AG04450 (cell line): Measurements from ENCODE around the gene INAFM2. TPM values are rescaled to one million over a fixed set of nuclear protein-coding genes. Genes with fewer than 3 reads are reported as not detected.
A peak's percentile ranks its signal among the peaks of the same experiment; 100 is the strongest.

Experiments used
- CTCF ChIA-PET: fragments of 300-600, 350-600 bp; formaldehyde crosslinking; extraction: SDS; loops from one replicate; lab custom pipeline; 2022; ENCODE audit warnings: antibody characterized with exemption, inconsistent platforms; lab: Charles Lee
- POLR2A ChIA-PET: fragments of 350-600 bp; formaldehyde crosslinking; extraction: SDS; loops from one replicate; lab custom pipeline; 2021; ENCODE audit warnings: antibody characterized with exemption, inconsistent platforms; lab: Yijun Ruan, JAX
- DNase-seq: peaks from one replicate; pipeline ENCODE4 v3.0.0-alpha.2; 2011; ENCODE audit warnings: low read depth, low spot score
- H3K27ac ChIP-seq: one replicate; pipeline ENCODE4 v1.5.1; 2012; ENCODE audit warnings: low read depth, low read length, control low read depth
- H3K27me3 ChIP-seq: one replicate; pipeline ENCODE4 v1.6.0; 2012; ENCODE audit warnings: low read length; ENCODE audit not compliant: control insufficient read depth, insufficient read depth
- H3K4me3 ChIP-seq: 2 replicates; pipeline ENCODE4 v1.5.1; 2011; ENCODE audit warnings: mild to moderate bottlenecking, low read depth, low read length, control low read depth
- H3K9me3 ChIP-seq: 2 replicates; pipeline ENCODE4 v1.5.1; 2012; ENCODE audit warnings: low read length; ENCODE audit not compliant: control insufficient read depth, insufficient read depth
- polyA plus RNA-seq: library from polyadenylated mRNA; depleted of rRNA; stranded (reverse); fragments of >200 nt; gene quantifications from 2 replicates; pipeline ENCODE4 v1.2.3, GENCODE V29; 2011
- TF ChIP-seq, protein P1 (sequence below): IDR thresholded peaks from 2 replicates; pipeline ENCODE4 v1.5.1; 2011; ENCODE audit warnings: low read depth, low read length, control low read depth, inconsistent platforms

INAFM2 gene
- polyA plus RNA-seq, 1 experiment = 11.4 TPM

DNA sequence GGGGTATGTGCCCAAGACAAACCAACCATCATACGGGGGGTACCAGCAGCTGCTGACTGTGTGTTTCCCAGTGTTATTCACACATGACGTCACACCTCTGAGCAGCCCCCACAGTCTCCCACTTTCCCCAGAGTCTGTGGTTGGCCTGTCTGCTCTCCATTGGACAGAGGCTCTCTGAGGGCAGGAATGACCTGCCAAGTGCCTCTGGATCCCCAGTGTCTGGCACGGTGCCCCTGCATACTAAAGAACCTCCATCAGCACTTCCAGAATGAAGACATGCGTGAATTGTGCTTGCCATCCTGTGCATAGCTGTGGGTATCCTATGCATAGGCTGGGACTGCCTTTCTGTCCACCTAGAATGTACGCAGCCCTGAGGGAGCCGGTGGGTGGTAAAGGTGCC, 20.7 kb downstream of the INAFM2 start:
- POLR2A ChIA-PET = interaction anchor here (0.9 to 1.9 kb wide), 5 partner anchors 13 to 61 kb away, joined by 3 to 5 read pairs (median 5); partner anchors contain the start of genes INAFM2 and IVD

DNA sequence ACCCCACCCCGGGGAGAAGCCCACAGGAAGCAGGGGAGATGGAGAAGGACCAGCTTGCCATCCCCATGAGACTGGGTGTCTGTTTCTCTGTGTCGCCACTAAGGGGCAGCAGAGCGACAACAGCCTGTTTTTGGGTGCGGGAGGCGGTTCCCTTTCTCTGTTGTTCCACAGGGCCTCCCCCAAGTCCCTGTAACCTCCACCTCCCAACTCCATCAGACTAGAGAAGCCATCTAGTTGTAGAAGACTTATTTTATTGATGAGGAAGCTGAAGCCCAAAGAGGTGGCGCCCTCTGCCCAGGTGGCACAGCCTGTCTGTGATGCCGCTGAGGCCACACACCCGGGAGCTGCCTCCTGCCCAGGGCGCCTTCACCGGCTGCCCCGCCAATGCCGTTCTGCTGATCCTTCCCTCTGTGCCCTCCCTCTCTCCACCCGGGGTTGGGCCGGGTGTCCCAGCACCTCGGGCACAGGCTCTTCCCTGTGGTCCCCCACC, 21.2 kb downstream of the INAFM2 start:
- no peak for DNase-seq
- Histone ChIP-seq H3K27me3 (no peaks in the 10 kb centered on the region), H3K9me3 (no peaks in the 10 kb centered on the region), H3K27ac (no peak overlapping the region), H3K4me3 (no peak overlapping the region)
- POLR2A ChIA-PET = interaction anchor here (1.6 to 1.9 kb wide), 3 partner anchors 14 to 61 kb away, joined by 5 read pairs; partner anchors contain the start of gene IVD
- CTCF ChIA-PET = interaction anchor here (0.6 to 2.5 kb wide), 26 partner anchors 10 to 158 kb away, joined by 3 to 19 read pairs (median 5); partner anchors contain the start of genes DISP2, IVD and KNSTRN
- TF ChIP-seq, protein P1, sequence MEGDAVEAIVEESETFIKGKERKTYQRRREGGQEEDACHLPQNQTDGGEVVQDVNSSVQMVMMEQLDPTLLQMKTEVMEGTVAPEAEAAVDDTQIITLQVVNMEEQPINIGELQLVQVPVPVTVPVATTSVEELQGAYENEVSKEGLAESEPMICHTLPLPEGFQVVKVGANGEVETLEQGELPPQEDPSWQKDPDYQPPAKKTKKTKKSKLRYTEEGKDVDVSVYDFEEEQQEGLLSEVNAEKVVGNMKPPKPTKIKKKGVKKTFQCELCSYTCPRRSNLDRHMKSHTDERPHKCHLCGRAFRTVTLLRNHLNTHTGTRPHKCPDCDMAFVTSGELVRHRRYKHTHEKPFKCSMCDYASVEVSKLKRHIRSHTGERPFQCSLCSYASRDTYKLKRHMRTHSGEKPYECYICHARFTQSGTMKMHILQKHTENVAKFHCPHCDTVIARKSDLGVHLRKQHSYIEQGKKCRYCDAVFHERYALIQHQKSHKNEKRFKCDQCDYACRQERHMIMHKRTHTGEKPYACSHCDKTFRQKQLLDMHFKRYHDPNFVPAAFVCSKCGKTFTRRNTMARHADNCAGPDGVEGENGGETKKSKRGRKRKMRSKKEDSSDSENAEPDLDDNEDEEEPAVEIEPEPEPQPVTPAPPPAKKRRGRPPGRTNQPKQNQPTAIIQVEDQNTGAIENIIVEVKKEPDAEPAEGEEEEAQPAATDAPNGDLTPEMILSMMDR = peak; percentile 77

More for the DNA sequence above, 20.7 kb downstream of the INAFM2 start:
- CTCF ChIA-PET = interaction anchor here (0.7 to 2.5 kb wide), 23 partner anchors 9 to 112 kb away, joined by 3 to 19 read pairs (median 5); partner anchors contain the start of genes DISP2, IVD and KNSTRN
- Histone ChIP-seq H3K4me3 (no peak overlapping the region), H3K27me3 (no peaks in the 10 kb centered on the region), H3K27ac (peak overlapping the region; percentile 94), H3K9me3 (no peaks in the 10 kb centered on the region)
- TF ChIP-seq, protein P1 = no peak
- DNase-seq = no peak

- DNase-seq = no peak
- ChIA-PET POLR2A (interaction anchor here (1.6 to 1.7 kb wide), 2 partner anchors 14 to 17 kb away, joined by 5 read pairs; no protein-coding TSS in a partner anchor), CTCF (interaction anchor here (0.6 to 2.5 kb wide), 17 partner anchors 9 to 157 kb away, joined by 3 to 19 read pairs (median 6); partner anchors contain the start of genes DISP2, IVD and KNSTRN)
- H3K27ac ChIP-seq = peak overlapping the region; percentile 11
- H3K9me3 ChIP-seq = no peaks in the 10 kb centered on the region
- H3K4me3 ChIP-seq = no peak overlapping the region
- TF ChIP-seq, protein P1 = no peak
- no peaks in the 10 kb centered on the region for H3K27me3 ChIP-seq
Observed at GRCh38 chr15:40345225-40345866, 21.9 kb downstream of the INAFM2 start.

DNA sequence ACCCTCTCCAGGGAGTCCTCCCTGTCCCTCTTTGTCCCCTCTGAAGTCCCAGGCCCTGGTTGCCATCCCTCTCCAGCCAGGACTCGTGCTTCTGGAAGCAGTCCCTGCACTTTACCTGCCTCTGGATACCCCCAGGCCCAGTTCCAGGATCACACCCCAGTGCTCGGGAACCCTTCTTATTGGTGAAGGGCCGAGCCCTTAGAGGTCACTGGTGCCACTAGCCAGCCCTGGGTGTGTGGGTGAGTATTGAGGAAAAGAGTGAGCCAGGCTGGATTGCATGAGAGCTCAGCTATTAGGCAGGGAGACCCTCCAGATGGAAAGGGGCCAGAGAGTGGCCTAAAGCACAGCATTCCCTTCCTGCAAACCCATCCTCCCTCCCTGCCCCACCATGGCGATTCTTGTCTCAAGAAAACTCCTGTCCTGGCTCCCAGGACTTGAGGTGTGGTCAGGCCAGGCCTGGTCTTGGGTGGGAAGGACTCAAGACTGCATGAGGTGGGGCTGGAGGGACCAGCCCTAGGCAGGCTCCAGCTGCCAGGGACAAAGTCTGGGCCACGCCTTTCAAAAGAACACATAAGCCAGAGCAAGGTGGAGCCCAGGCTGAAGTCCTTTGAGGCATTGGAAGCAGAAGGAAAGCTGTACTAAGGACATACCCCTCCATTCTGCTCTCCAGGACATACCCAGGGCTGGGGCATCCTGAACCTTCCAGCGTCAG, 22.5 kb downstream of the INAFM2 start:
- POLR2A ChIA-PET = interaction anchor here (1.7 kb wide), 1 partner anchor 18 kb away, joined by 5 read pairs; no protein-coding TSS in a partner anchor
- DNase-seq = no peak
- TF ChIP-seq, protein P1 = no peak
- Histone ChIP-seq H3K9me3 (no peaks in the 10 kb centered on the region), H3K27me3 (peaks cover 2% of the 10 kb centered on the region), H3K27ac (no peak overlapping the region), H3K4me3 (no peak overlapping the region)
- CTCF ChIA-PET = no interaction called here
